ENCODE results near the gene CFAP157.

The CFAP157 gene

DNA sequence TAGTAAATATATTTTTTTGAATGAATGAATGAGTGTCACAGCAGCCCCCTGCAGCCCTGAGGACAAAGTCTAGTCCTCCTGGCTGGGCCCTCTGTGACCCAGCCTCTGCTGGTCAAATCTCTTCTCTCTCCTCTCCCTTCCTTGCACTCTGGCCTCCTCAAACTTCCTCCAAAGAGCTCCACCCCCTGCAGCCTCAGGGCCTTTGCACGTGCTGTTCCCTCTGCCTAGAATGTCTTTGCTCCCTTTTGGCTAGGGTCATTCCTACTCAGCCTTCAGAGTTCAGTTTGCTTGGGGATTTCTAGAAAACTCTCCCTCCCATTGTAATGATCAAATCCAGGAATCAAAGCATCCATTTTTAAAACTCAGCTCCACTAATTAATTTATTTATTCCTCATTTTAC, 58.6 kb downstream of the CFAP157 start:
- DNase-seq: no peak
